ENCODE results near the gene RSRC1.

- TF ChIP-seq CTCF (conservative IDR thresholded peaks at IDR 0.05) (no peak), EZH2 (IDR thresholded peaks at IDR 0.05; ENCODE audit: low read depth) (no peak)
These were observed 38.3 kb downstream of the RSRC1 start for GRCh38 chr3:158148218-158148617.

Data from PC-9 (cell line).